Measurements from ENCODE around the gene PCDHGB7.
A peak's percentile ranks its signal among the peaks of the same experiment; 100 is the strongest.
"Not testable (repeated sequence)": the region's sequence is repeated elsewhere in the genome, so short reads cannot be mapped to it uniquely, and the experiment has no call there.

PCDHGB7 gene

DNA sequence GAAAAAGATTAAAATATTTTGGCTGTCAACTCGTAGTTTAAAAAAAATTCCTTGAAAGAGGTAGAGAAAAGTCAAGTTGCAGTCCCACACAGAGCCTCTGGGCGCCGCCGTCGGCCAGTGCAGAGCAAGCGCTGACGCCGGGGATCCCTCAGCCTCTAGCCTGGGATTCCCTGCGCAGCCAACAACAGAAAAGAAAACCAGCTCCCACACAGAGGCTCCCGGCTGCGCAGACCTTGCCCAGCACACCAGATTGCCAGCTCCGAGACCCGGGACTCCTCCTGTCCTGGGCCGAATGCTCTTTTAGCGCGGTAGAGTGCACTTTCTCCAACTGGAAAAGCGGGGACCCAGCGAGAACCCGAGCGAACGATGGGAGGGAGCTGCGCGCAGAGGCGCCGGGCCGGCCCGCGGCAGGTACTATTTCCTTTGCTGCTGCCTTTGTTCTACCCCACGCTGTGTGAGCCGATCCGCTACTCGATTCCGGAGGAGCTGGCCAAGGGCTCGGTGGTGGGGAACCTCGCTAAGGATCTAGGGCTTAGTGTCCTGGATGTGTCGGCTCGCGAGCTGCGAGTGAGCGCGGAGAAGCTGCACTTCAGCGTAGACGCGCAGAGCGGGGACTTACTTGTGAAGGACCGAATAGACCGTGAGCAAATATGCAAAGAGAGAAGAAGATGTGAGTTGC is at the start of gene PCDHGB7:
TSS of gene PCDHGB7 (plus strand) at position 184 of the 679 bp plus-strand sequence. CDS start at position 367, 183 bp downstream.
- peak; percentile 87 for DNase-seq (ENCODE audit: low read depth)
- TF ChIP-seq, protein P1, sequence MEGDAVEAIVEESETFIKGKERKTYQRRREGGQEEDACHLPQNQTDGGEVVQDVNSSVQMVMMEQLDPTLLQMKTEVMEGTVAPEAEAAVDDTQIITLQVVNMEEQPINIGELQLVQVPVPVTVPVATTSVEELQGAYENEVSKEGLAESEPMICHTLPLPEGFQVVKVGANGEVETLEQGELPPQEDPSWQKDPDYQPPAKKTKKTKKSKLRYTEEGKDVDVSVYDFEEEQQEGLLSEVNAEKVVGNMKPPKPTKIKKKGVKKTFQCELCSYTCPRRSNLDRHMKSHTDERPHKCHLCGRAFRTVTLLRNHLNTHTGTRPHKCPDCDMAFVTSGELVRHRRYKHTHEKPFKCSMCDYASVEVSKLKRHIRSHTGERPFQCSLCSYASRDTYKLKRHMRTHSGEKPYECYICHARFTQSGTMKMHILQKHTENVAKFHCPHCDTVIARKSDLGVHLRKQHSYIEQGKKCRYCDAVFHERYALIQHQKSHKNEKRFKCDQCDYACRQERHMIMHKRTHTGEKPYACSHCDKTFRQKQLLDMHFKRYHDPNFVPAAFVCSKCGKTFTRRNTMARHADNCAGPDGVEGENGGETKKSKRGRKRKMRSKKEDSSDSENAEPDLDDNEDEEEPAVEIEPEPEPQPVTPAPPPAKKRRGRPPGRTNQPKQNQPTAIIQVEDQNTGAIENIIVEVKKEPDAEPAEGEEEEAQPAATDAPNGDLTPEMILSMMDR (conservative IDR thresholded peaks at IDR 0.05; ENCODE audit: low read depth, low read length): peak; percentile 86
- H3K4me3 ChIP-seq (ENCODE audit: low read depth, low read length): peak within 1 kb of the TSS; percentile 58

- peak within 1 kb of the TSS; percentile 37 for H3K4me3 ChIP-seq (ENCODE audit: low read depth, low read length)
- DNase-seq (ENCODE audit: low read depth): peak; percentile 64
- TF ChIP-seq, protein P1 (conservative IDR thresholded peaks at IDR 0.05; ENCODE audit: low read depth, low read length): peak; percentile 59
Measured at GRCh38 chr5:141369994-141370848, 47.3 kb upstream of the PCDHGB7 start, which contains the start of gene PCDHGB3. TSS of gene PCDHGB3 (plus strand) at chr5:141370242. CDS start at chr5:141370395, 153 bp downstream.

GRCh38 chr5:141371572-141372475 is 45.7 kb upstream of the PCDHGB7 start:
- no peak overlapping the region for H3K4me3 ChIP-seq (ENCODE audit: low read depth, low read length)
- TF ChIP-seq, protein P1 (conservative IDR thresholded peaks at IDR 0.05; ENCODE audit: low read depth, low read length): no peak
- no peak for DNase-seq (ENCODE audit: low read depth)

- peak within 1 kb of the TSS; percentile 32 for H3K4me3 ChIP-seq (ENCODE audit: low read depth, low read length)
- DNase-seq (ENCODE audit: low read depth): peak; percentile 50
- TF ChIP-seq, protein P1 (conservative IDR thresholded peaks at IDR 0.05; ENCODE audit: low read depth, low read length): peak; percentile 58
Measured at GRCh38 chr5:141373673-141374317, 43.7 kb upstream of the PCDHGB7 start, which contains the start of gene PCDHGA6. TSS of gene PCDHGA6 (plus strand) at chr5:141373891. CDS start at chr5:141374084, 193 bp downstream.

GRCh38 chr5:141374627-141375026 is 42.9 kb upstream of the PCDHGB7 start:
- DNase-seq (ENCODE audit: low read depth): no peak
- no peak overlapping the region for H3K4me3 ChIP-seq (ENCODE audit: low read depth, low read length)
- TF ChIP-seq, protein P1 (conservative IDR thresholded peaks at IDR 0.05; ENCODE audit: low read depth, low read length): no peak

DNA sequence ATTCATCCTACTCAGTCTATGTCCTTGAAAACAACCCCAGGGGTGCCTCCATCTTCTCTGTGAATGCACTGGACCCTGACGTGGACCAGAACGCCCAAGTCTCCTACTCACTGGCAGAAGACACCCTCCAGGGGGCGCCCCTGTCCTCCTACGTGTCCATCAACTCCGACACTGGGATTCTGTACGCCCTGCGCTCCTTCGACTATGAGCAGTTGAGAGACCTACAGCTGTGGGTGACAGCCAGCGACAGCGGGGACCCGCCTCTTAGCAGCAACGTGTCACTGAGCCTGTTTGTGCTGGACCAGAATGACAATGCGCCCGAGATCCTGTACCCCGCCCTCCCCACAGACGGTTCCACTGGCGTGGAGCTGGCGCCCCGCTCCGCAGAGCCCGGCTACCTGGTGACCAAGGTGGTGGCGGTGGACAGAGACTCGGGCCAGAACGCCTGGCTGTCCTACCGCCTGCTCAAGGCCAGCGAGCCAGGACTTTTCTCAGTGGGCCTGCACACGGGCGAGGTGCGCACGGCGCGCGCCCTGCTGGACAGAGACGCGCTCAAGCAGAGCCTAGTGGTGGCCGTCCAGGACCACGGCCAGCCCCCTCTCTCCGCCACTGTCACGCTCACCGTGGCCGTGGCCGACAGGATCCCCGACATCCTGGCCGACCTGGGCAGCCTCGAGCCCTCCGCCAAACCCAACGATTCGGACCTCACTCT is 41.9 kb upstream of the PCDHGB7 start:
- H3K4me3 ChIP-seq (ENCODE audit: low read depth, low read length); DNase-seq (ENCODE audit: low read depth): not testable (repeated sequence)
